GM19043 (cell line): Measurements from ENCODE around the gene STK40.

Experiments
- ATAC-seq: cut with Tn5 transposase; IDR thresholded peaks from one replicate; pipeline ENCODE4 v1.9.1; 2021; ENCODE audit warnings: low read depth; ENCODE audit not compliant: unreplicated experiment

STK40 gene

GRCh38 chr1:36322041-36322785 lies 63.5 kb downstream of the STK40 start:
- no peak for ATAC-seq

- no peak for ATAC-seq
Observed at GRCh38 chr1:36321119-36321951, 64.4 kb downstream of the STK40 start.

GRCh38 chr1:36320767-36321118 lies 65.0 kb downstream of the STK40 start:
- no peak for ATAC-seq

- no peak for ATAC-seq
Observed at GRCh38 chr1:36320291-36320761, 65.4 kb downstream of the STK40 start.

- no peak for ATAC-seq
Observed at GRCh38 chr1:36309397-36309796, 76.3 kb downstream of the STK40 start.

- ATAC-seq: no peak
Observed at GRCh38 chr1:36307601-36308330, 78.0 kb downstream of the STK40 start.

GRCh38 chr1:36306902-36307456 lies 78.7 kb downstream of the STK40 start:
- ATAC-seq: peak; percentile 95

- peak; percentile 26 for ATAC-seq
Observed at GRCh38 chr1:36306210-36306901, 79.4 kb downstream of the STK40 start, which contains the start of gene SH3D21. Gene SH3D21, plus strand, starts transcription at chr1:36306368. Its CDS starts 53 bp downstream, at chr1:36306421.

GRCh38 chr1:36305915-36306209 lies 79.9 kb downstream of the STK40 start:
- ATAC-seq: no peak

- ATAC-seq: no peak
Observed at GRCh38 chr1:36304970-36305914, 80.5 kb downstream of the STK40 start.

- ATAC-seq: no peak
Observed at GRCh38 chr1:36304521-36304920, 81.2 kb downstream of the STK40 start.

GRCh38 chr1:36303650-36304360 lies 81.9 kb downstream of the STK40 start:
- no peak for ATAC-seq

- ATAC-seq: no peak
Observed at GRCh38 chr1:36303244-36303643, 82.5 kb downstream of the STK40 start.

GRCh38 chr1:36301220-36301619 lies 84.5 kb downstream of the STK40 start:
- ATAC-seq: no peak

- ATAC-seq: no peak
Observed at GRCh38 chr1:36300526-36300925, 85.2 kb downstream of the STK40 start.

GRCh38 chr1:36298640-36299039 lies 87.1 kb downstream of the STK40 start:
- no peak for ATAC-seq

- ATAC-seq: no peak
Observed at GRCh38 chr1:36297062-36297461, 88.7 kb downstream of the STK40 start.

GRCh38 chr1:36295390-36295789 lies 90.3 kb downstream of the STK40 start:
- ATAC-seq: no peak
